D721Med (cell line): Measurements from ENCODE around the gene THAP7.
"Not testable (repeated sequence)": the region's sequence is repeated elsewhere in the genome, so short reads cannot be mapped to it uniquely, and the experiment has no call there.

Experiments
- DNase-seq: peaks from one replicate; pipeline ENCODE4 v3.0.0; 2011; ENCODE audit warnings: low spot score; ENCODE audit not compliant: insufficient read length
- FAIRE-seq: peaks from 2 replicates; lab custom pipeline; 2011; peaks lifted over from hg19 to GRCh38; lab: Jason Lieb, UNC
- CTCF ChIP-seq: IDR thresholded peaks from 2 replicates; pipeline ENCODE4 v1.5.1; 2012; ENCODE audit warnings: mild to moderate bottlenecking, control low read depth; ENCODE audit not compliant: insufficient read depth; ENCODE audit errors: missing control alignments

THAP7 gene

GRCh38 chr22:21044931-21045584, 43.1 kb upstream of the THAP7 start:
- DNase-seq: no peak
- FAIRE-seq: no peak
- TF ChIP-seq CTCF: no peak

GRCh38 chr22:21043860-21044535, 42.1 kb upstream of the THAP7 start:
- no peak for DNase-seq
- TF ChIP-seq CTCF: no peak
- FAIRE-seq: no peak

GRCh38 chr22:21042978-21043859, 41.3 kb upstream of the THAP7 start:
- DNase-seq (no peak), FAIRE-seq (no peak)
- TF ChIP-seq CTCF: no peak

- FAIRE-seq (no peak), DNase-seq (no peak)
- TF ChIP-seq CTCF: no peak
These were observed 40.0 kb upstream of the THAP7 start for GRCh38 chr22:21041937-21042336.

- not testable (repeated sequence) for FAIRE-seq, DNase-seq
These were observed 37.2 kb upstream of the THAP7 start for GRCh38 chr22:21039158-21039557.

GRCh38 chr22:21038405-21038804, 36.5 kb upstream of the THAP7 start:
- FAIRE-seq (no peak), DNase-seq (no peak)
- TF ChIP-seq CTCF: no peak

GRCh38 chr22:21034989-21035388, 33.1 kb upstream of the THAP7 start:
- DNase-seq (no peak), FAIRE-seq (no peak)
- no peak for TF ChIP-seq CTCF
